GM18867 (cell line): ENCODE data around the gene HECTD2.
"Not testable (repeated sequence)": the region's sequence is repeated elsewhere in the genome, so short reads cannot be mapped to it uniquely, and the experiment has no call there.

Source experiments
- ATAC-seq: cut with Tn5 transposase; IDR thresholded peaks from one replicate; pipeline ENCODE4 v1.9.1; 2021; ENCODE audit warnings: mild to moderate bottlenecking, moderate library complexity; ENCODE audit not compliant: unreplicated experiment

Gene HECTD2

DNA sequence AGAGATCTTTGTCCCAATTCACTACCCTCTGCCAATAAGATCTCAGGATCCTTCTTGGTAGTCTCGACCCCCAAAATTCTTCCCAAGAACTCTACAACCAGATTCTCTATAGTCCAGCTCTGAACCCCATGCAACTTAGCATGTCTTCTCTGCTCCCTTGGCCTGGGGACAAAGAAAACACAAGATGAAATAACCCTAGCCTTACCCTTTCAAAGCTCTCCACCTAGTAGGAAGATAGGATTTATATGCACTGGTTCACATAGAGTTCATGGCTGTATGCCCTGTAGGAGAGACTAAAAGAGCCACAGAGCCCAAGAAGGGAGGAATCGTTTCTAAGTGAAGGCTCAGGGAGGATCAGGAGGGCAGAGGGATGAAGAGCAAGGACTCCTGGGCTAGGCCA, 126.6 kb downstream of the HECTD2 start:
- ATAC-seq, result no peak

DNA sequence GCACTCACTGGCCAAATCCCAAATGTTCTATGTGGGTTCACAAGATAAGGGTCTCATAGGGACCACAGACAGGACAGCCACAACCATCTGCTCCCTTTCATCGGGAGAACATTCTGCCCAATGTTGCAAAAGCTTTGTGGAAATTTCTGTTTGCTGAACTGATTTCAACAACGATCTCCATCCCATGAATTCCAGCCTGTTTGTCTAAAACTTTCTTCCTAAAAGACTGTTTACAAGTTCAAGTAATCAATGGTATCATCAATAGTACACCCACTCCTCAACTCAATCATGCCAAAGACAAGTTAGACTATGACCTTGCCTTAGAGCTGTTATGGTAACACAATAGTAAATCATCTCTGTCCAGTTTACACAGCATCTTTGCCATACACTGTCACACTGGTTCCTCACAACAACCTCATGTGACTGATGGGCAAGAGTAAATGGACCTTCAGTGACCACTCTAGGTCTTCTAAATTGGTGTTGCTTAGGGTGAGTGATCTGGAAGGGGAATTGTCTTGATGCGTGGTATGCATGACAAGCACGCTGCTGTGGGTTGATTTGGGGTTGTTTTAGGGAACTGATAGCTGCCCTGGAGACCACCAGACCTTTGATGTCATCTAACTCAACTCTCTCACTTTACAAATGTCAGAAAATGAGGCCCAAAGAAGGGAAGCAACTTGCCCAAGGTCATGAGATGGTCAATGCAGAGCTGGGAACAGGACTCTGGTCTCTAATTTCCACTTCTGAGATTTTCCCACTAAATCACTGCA, 127.7 kb downstream of the HECTD2 start:
- no peak for ATAC-seq

DNA sequence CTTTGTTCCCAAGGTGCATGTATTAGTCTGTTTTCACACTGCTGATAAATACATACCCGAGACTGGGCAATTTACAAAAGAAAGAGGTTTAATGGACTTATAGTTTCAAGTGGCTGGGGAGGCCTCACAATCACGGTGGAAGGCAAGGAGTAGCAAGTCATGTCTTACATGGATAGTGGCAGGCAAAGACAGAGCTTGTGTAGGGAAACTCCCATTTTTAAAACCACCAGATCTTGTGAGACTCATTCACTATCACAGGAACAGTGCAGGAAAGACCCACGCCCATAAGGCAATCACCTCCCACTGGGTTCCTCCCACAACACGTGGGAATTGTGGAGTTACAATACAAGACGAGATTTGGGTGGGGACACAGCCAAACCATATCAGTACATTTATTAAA, 129.8 kb downstream of the HECTD2 start:
- ATAC-seq, result no peak

DNA sequence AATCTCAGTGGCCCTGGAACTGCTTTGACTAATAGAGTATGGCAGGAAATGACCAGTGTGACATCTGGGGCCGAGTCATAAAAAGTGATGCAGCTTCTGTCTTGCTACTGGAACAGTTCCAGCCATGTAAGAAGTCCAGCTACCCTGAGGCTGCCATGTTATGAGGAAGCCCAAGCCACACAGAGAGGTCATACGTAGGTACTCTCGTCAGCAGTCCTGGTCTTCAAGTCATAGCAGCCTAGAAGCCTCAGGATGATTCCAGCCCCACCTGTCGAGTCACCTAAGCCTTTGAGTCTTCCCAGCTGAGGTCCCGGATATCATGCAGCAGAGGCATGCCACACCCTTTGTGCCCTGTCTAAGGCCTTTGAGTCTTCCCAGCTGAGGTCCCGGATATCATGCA, 130.6 kb downstream of the HECTD2 start:
- ATAC-seq, result no peak

- ATAC-seq, result no peak
These were observed 131.3 kb downstream of the HECTD2 start for GRCh38 chr10:91541481-91541880.

DNA sequence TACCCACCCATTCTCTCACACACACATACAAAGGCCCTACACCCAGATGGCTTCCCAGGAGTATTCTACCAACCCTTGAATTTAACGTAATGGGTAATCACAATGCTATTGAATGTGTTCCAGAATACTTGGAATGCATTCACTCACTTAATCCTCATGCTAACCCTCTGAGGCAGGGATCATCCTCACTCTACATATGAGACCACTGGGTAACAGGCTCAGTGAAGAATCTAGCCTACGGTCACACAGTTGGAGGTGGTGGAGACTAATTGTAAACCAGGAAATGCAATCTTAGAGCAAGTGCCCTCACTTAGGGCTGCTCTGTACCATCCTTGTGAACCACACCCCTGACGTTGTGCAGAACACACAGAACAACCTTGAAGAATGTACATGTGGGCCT, 135.2 kb downstream of the HECTD2 start:
- ATAC-seq, result no peak

GRCh38 chr10:91545838-91546237, 135.7 kb downstream of the HECTD2 start:
- no peak for ATAC-seq

DNA sequence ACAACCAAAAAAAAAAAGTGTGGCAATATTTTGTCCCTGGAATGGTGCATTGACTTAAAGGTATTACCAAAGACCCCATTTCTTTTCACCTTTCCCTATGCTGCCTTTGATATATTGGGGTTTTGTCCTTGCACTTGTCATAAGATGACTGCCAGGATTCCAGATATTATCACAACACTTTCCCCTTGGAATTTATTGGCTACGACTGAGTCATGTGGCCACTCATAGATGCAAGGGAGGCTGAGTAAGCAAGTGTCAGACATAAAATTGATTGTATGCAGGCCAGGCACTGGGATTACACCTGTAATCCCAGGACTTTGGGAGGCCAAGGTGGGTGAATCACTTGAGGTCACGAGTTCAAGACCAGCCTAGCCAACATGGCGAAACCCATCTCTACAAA, 139.1 kb downstream of the HECTD2 start:
- no peak for ATAC-seq

DNA sequence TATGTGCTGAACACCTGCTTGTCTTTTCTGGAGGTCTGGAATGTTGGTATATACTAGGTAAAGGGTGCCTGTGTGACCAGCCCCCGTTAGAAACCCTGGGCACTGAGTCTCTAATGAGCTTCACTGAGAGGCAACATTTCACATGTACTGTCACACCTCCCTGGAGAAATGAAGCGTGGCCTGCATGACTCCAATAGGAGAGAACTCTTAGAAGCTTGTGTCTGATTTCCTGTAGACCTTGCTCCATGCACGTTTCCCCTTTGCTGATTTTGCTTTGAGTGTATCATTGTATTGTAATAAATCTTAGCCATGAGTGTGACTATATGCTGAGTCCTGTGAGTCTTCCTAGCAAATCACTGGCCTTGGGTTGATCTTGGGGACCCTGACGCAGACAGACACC, 139.9 kb downstream of the HECTD2 start:
- ATAC-seq, result no peak

DNA sequence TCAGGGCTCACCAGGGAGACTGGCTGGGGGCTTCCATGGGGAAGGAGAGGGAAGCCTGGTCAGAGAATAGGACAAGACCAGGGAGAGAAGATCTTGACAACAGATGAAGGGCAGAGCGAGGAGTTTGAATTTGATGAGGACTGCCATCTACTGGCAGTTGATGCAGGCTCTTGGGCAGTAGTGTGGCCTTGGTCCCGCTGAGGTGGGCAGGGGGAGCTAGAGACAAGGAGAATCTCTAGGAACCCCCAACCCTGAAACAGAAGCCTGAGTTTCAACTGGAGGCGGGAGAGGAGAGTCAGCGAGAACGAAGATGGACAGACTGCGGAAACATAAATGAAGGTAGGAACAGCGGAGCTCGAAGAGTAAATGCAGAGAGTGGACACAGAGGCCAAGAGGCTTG, 141.7 kb downstream of the HECTD2 start:
- ATAC-seq, result no peak

GRCh38 chr10:91552274-91553095, 142.3 kb downstream of the HECTD2 start:
- no peak for ATAC-seq

- ATAC-seq, result no peak
These were observed 145.3 kb downstream of the HECTD2 start for GRCh38 chr10:91555455-91555854.

DNA sequence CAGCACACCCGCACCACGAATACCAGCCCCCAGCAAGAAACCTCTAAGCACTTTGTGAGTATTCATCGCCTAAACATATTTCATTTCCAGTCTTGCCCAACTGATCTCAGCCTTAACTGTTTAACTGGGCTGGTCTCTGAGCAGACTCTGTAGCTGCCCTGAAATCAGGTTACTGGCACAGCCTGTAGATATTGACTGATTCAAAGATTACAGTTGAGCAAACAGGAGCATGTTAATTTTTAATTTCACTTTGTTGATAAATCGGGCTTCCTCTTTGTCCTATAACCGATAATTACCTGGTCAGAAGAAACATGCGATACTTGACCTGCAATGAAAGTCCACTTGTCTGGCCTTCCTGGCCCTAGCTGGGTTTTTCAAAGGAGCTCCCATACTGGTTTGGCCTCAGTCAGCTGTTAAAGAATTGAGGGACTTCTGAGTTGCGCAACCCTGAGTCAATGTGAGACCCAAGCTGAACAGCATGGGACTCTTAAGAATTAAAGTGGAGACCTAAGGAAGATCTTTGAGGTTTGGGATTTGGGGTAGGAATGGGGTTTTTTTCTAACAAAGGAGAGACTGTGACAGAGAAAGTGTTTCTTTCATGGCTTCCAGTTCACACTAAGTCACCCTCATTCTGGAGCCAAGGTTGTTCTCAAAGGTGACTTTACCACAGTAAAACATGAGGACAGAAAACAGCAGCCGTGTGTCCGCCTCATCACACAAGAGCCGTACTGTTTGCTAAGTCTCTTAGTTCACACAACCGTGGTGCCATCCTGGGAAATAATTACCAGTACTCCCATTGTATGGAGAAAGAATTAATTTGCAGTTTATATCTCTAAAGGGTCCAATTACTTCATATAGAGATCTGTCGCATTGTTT, 146.8 kb downstream of the HECTD2 start:
- no peak for ATAC-seq

GRCh38 chr10:91557651-91558111, 147.5 kb downstream of the HECTD2 start:
- no peak for ATAC-seq

DNA sequence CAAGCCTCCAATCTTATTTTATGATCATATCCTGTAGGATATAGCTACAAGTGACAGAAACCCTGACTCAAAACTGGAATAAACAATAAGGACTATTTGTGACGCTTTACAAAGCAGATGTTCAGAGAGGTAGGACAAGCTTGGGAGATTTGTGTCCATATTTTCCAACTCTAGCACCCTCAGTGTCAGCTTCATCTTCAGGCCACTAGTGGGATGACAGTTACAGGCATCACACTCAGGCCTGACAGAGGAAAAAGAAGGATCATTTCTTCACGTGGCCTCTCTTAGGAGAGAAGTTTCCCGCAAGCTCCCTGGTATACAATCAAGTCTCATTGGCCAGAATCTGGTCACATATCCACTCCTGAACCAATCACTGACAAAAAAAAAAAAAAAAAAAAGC, 148.3 kb downstream of the HECTD2 start:
- ATAC-seq, result no peak

GRCh38 chr10:91559169-91559568, 149.0 kb downstream of the HECTD2 start:
- ATAC-seq, result no peak

- ATAC-seq, result no peak
These were observed 149.6 kb downstream of the HECTD2 start for GRCh38 chr10:91559750-91560149.

- ATAC-seq, result not testable (repeated sequence)
These were observed 150.7 kb downstream of the HECTD2 start for GRCh38 chr10:91560827-91561226.

DNA sequence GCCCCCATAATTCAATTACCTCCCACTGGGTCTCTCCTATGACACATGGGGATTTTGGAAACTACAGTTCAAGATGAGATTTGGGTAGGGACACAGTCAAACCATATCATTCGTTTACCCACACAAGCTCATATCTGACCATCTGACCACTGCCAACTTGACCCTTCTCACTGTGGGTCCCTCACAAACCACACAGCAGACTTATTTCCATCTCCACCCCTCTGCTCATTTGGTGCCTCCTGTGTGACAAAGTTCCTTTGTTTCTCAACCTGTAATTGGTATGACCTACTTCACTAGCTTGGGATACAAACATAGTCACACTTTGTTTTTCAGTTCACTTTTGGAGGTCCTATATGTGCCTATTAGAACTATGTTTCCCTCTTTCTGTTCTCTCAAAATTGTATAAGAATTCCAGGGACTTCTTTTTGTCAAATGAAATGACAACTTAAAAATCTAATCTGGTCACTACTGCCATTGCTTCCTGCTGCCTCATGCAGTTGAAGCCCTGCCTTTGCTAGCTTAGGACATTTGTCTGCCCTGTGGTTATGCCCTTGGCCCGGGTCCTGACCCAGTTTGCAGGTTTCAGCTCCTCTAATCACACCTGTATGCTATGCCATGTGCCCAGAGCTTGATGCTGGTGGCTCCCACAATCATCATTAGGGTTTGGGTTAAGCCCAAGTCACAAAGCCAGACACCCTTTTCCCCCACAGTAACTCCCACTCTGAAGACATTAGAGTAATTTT, 152.9 kb downstream of the HECTD2 start:
- no peak for ATAC-seq

GRCh38 chr10:91564026-91564425, 153.9 kb downstream of the HECTD2 start:
- ATAC-seq, result no peak
